PC-9 (cell line): ENCODE data around the gene MIB1.

Source experiments
- CTCF ChIP-seq: fragments of 200-600 bp; sonication (generic); conservative IDR thresholded peaks from 2 replicates; pipeline ENCODE4 v1.6.1; 2017; ENCODE audit warnings: mixed run types, antibody characterized with exemption, mild to moderate bottlenecking, moderate library complexity
- EZH2 ChIP-seq: fragments of 200-600 bp; sonication (generic); IDR thresholded peaks from 2 replicates; pipeline ENCODE4 v1.8.0; 2017; ENCODE audit warnings: antibody characterized with exemption, low read depth

GRCh38 chr18:21739604-21740537 lies 721 bp upstream of the MIB1 start:
- TF ChIP-seq CTCF (no peak), EZH2 (no peak)
